Common myeloid progenitor, CD34-positive (primary cell): ENCODE measurements around the gene EHD3. TPM values are rescaled to one million over a fixed set of nuclear protein-coding genes. Genes with fewer than 3 reads are reported as not detected.

Source experiments
- CTCF ChIA-PET: fragments of 350-600 bp; sonication (Branson Sonifier 250); formaldehyde crosslinking; loops from one replicate; lab custom pipeline; 2021; ENCODE audit warnings: antibody characterized with exemption; lab: Charles Lee
- POLR2A ChIA-PET: fragments of 350-600 bp; sonication (Branson Sonifier 250); formaldehyde crosslinking; loops from one replicate; lab custom pipeline; 2021; ENCODE audit warnings: antibody characterized with exemption; lab: Charles Lee
- DNase-seq, 3 donors: peaks; one replicate each; pipeline versions ENCODE4 v3.0.0 to v3.0.0-alpha.2; 2013
- H3K27ac ChIP-seq, 2 experiments: 1 replicate in 1 of 2; 2 replicates in 1 of 2; pipeline ENCODE4 v1.7.0; 2013; ENCODE audit warnings: inconsistent platforms in 2 of 2, low read length in 2 of 2, mild to moderate bottlenecking in 2 of 2, low read depth in 1 of 2, moderate library complexity in 1 of 2; ENCODE audit not compliant: severe bottlenecking in 2 of 2, insufficient read depth in 1 of 2, poor library complexity in 1 of 2
- H3K27me3 ChIP-seq, 5 experiments: replicated peaks in 2 of 5; 1 replicate in 3 of 5; 2 replicates in 2 of 5; pipeline versions ENCODE4 v1.6.1 to v1.7.0; 2013; ENCODE audit warnings: low read length in 4 of 5, mild to moderate bottlenecking in 2 of 5, moderate library complexity in 2 of 5, inconsistent platforms in 1 of 5; ENCODE audit not compliant: insufficient read depth in 5 of 5, control insufficient read depth in 4 of 5
- H3K36me3 ChIP-seq, 4 experiments: 1 replicate in 2 of 4; 2 replicates in 2 of 4; pipeline versions ENCODE4 v1.6.1 to v1.7.0; 2013; ENCODE audit warnings: low read length in 3 of 4, control low read depth in 1 of 4, mild to moderate bottlenecking in 1 of 4; ENCODE audit not compliant: control insufficient read depth in 4 of 4, insufficient read depth in 4 of 4
- H3K4me1 ChIP-seq, 4 experiments: 1 replicate in 3 of 4; 2 replicates in 1 of 4; pipeline versions ENCODE4 v1.6.1 to v1.7.1; 2013; ENCODE audit warnings: low read length in 3 of 4, mild to moderate bottlenecking in 3 of 4, control low read depth in 1 of 4, inconsistent platforms in 1 of 4, moderate library complexity in 1 of 4; ENCODE audit not compliant: control insufficient read depth in 4 of 4, insufficient read depth in 4 of 4; ENCODE audit errors: control extremely low read depth in 1 of 4
- H3K4me3 ChIP-seq, 7 experiments: 1 replicate in 4 of 7; 2 replicates in 3 of 7; pipeline versions ENCODE4 v1.5.1 to v1.7.0; 2013; ENCODE audit warnings: mild to moderate bottlenecking in 7 of 7, low read length in 6 of 7, moderate library complexity in 6 of 7, inconsistent platforms in 2 of 7, low read depth in 2 of 7, control low read depth in 1 of 7; ENCODE audit not compliant: insufficient read depth in 4 of 7, control insufficient read depth in 1 of 7; ENCODE audit errors: extremely low read depth in 1 of 7
- H3K9me3 ChIP-seq, 5 experiments: 1 replicate in 4 of 5; 2 replicates in 1 of 5; pipeline versions ENCODE4 v1.6.1 to v1.7.1; 2013; ENCODE audit warnings: low read length in 4 of 5, mild to moderate bottlenecking in 2 of 5, inconsistent platforms in 1 of 5, low read depth in 1 of 5, moderate library complexity in 1 of 5; ENCODE audit not compliant: control insufficient read depth in 4 of 5, insufficient read depth in 2 of 5; ENCODE audit errors: control extremely low read depth in 1 of 5
- WGBS: methylation state at CpG from one replicate; pipeline ENCODE4 v1.1.5; 2013; ENCODE audit not compliant: insufficient coverage; 5-methylcytosine and 5-hydroxymethylcytosine counted together
- polyA plus RNA-seq: library from polyadenylated mRNA; unstranded; fragments of 120-200 nt; gene quantifications from one replicate; pipeline ENCODE4 v1.2.1, GENCODE V29; 2013

EHD3 gene
- 8.7 TPM for polyA plus RNA-seq

- POLR2A ChIA-PET: interaction anchor here (0.8 kb wide), 1 partner anchor 11 kb away, joined by 3 read pairs; no protein-coding TSS in a partner anchor
Observed at GRCh38 chr2:31233741-31234682, at the start of gene EHD3. EHD3 (plus strand) TSS chr2:31234152; CDS start chr2:31234622, 470 bp downstream.

GRCh38 chr2:31187166-31187565 is 46.8 kb upstream of the EHD3 start:
- WGBS: 86% methylated on average over 2 of the region's 4 CpGs
- POLR2A ChIA-PET: no interaction called here
- Histone ChIP-seq H3K27me3 (no peaks in the 10 kb centered on the region), H3K27ac (no peak overlapping the region), H3K4me1 (no peaks in the 10 kb centered on the region), H3K36me3 (peaks cover 0 to 4% (median under 1%) of the 10 kb centered on the region in 4 experiments), H3K9me3 (no peaks in the 10 kb centered on the region), H3K4me3 (no peak overlapping the region)
- DNase-seq: no peak
- CTCF ChIA-PET: no interaction called here

More at GRCh38 chr2:31233741-31234682, at the start of gene EHD3:
- CTCF ChIA-PET: interaction anchor here (0.7 to 2.1 kb wide), 6 partner anchors 11 to 100 kb away, joined by 3 to 7 read pairs (median 4); no protein-coding TSS in a partner anchor
- H3K27me3 ChIP-seq: no peaks in the 10 kb centered on the region
- no peaks in the 10 kb centered on the region for H3K36me3 ChIP-seq
- no peaks in the 10 kb centered on the region for H3K9me3 ChIP-seq
- H3K4me3 ChIP-seq: peak within 1 kb of the TSS; percentile 48 to 82 (median 66)
- 2% methylated on average over 67 of the region's 74 CpGs for WGBS
- DNase-seq: peak; percentile 85 to 95 (median 93)
- peaks cover 0 to 27% (median 18%) of the 10 kb centered on the region in 4 experiments for H3K4me1 ChIP-seq
- no peak within 1 kb of the TSS for H3K27ac ChIP-seq

- CTCF ChIA-PET: interaction anchor here (1.2 kb wide), 1 partner anchor 15 kb away, joined by 3 read pairs; no protein-coding TSS in a partner anchor
- no peak for DNase-seq
- Histone ChIP-seq H3K4me3 (no peak overlapping the region), H3K9me3 (no peaks in the 10 kb centered on the region), H3K36me3 (peaks cover 0 to 9% (median 1%) of the 10 kb centered on the region in 4 experiments), H3K4me1 (no peaks in the 10 kb centered on the region), H3K27me3 (no peaks in the 10 kb centered on the region), H3K27ac (no peak overlapping the region)
- 100% methylated on average over 5 of the region's 5 CpGs for WGBS
- POLR2A ChIA-PET: no interaction called here
Observed at GRCh38 chr2:31188131-31188530, 45.8 kb upstream of the EHD3 start.

GRCh38 chr2:31189141-31189540 is 44.8 kb upstream of the EHD3 start:
- 100% methylated on average over 4 of the region's 4 CpGs for WGBS
- Histone ChIP-seq H3K9me3 (no peaks in the 10 kb centered on the region), H3K36me3 (peaks cover 0 to 9% (median 1%) of the 10 kb centered on the region in 4 experiments), H3K27me3 (no peaks in the 10 kb centered on the region), H3K4me3 (no peak overlapping the region), H3K4me1 (no peaks in the 10 kb centered on the region), H3K27ac (no peak overlapping the region)
- DNase-seq: no peak
- CTCF ChIA-PET: interaction anchor here (1.2 to 1.3 kb wide), 2 partner anchors 16 to 18 kb away, joined by 3 to 4 read pairs; no protein-coding TSS in a partner anchor
- POLR2A ChIA-PET: no interaction called here

GRCh38 chr2:31190188-31190587 is 43.8 kb upstream of the EHD3 start:
- Histone ChIP-seq H3K4me1 (no peaks in the 10 kb centered on the region), H3K36me3 (peaks cover 0 to 9% (median 1%) of the 10 kb centered on the region in 4 experiments), H3K4me3 (no peak overlapping the region), H3K27me3 (no peaks in the 10 kb centered on the region), H3K9me3 (no peaks in the 10 kb centered on the region), H3K27ac (no peak overlapping the region)
- ChIA-PET CTCF (interaction anchor here (0.6 to 1.3 kb wide), 2 partner anchors 19 to 29 kb away, joined by 3 to 4 read pairs; no protein-coding TSS in a partner anchor), POLR2A (no interaction called here)
- no peak for DNase-seq
- WGBS: 100% methylated on average over 1 of the region's 1 CpG

GRCh38 chr2:31191931-31192330 is 42.0 kb upstream of the EHD3 start:
- no peak for DNase-seq
- Histone ChIP-seq H3K4me3 (no peak overlapping the region), H3K27ac (no peak overlapping the region), H3K27me3 (no peaks in the 10 kb centered on the region), H3K4me1 (no peaks in the 10 kb centered on the region), H3K36me3 (peaks cover 0 to 16% (median 1%) of the 10 kb centered on the region in 4 experiments), H3K9me3 (no peaks in the 10 kb centered on the region)
- ChIA-PET POLR2A (no interaction called here), CTCF (no interaction called here)
- WGBS: 97% methylated on average over 11 of the region's 11 CpGs
